BE2C (cell line): ENCODE data around the gene WDR11.

Experiments used
- DNase-seq: peaks from one replicate; pipeline ENCODE4 v3.0.0-alpha.2; 2020
- H3K27me3 ChIP-seq: fragments of 250-450 bp; sonication (Bioruptor Pico); 2 replicates; pipeline ENCODE4 v1.5.1; 2020; ENCODE audit warnings: mild to moderate bottlenecking
- H3K36me3 ChIP-seq: fragments of 250-450 bp; sonication (Bioruptor Pico); 2 replicates; pipeline ENCODE4 v1.5.1; 2020; ENCODE audit warnings: mild to moderate bottlenecking
- H3K4me1 ChIP-seq: fragments of 250-450 bp; sonication (Bioruptor Pico); 2 replicates; pipeline ENCODE4 v1.5.1; 2020
- H3K4me3 ChIP-seq: 2 replicates; pipeline ENCODE4 v1.5.1; 2011; ENCODE audit warnings: low read depth, low read length
- H3K9me3 ChIP-seq: fragments of 250-450 bp; sonication (Bioruptor Pico); 2 replicates; pipeline ENCODE4 v1.5.1; 2020
- CTCF ChIP-seq: IDR thresholded peaks from 2 replicates; pipeline ENCODE4 v1.5.1; 2012; ENCODE audit warnings: mild to moderate bottlenecking, low read depth, low read length

Gene WDR11

GRCh38 chr10:120841522-120842189 is 9.5 kb upstream of the WDR11 start:
- H3K4me3 ChIP-seq, result no peak overlapping the region
- no peaks in the 10 kb centered on the region for H3K9me3 ChIP-seq
- TF ChIP-seq CTCF, result no peak
- H3K27me3 ChIP-seq, result no peaks in the 10 kb centered on the region
- no peak for DNase-seq
- H3K4me1 ChIP-seq, result no peaks in the 10 kb centered on the region
- H3K36me3 ChIP-seq, result no peaks in the 10 kb centered on the region

- no peaks in the 10 kb centered on the region for H3K4me1 ChIP-seq
- no peaks in the 10 kb centered on the region for H3K36me3 ChIP-seq
- H3K9me3 ChIP-seq, result no peaks in the 10 kb centered on the region
- H3K4me3 ChIP-seq, result no peak overlapping the region
- no peak for TF ChIP-seq CTCF
- no peaks in the 10 kb centered on the region for H3K27me3 ChIP-seq
- no peak for DNase-seq
Observed at GRCh38 chr10:120854388-120854787, 3.2 kb downstream of the WDR11 start.

GRCh38 chr10:120861178-120861855 is 10.2 kb downstream of the WDR11 start:
- H3K27me3 ChIP-seq, result no peaks in the 10 kb centered on the region
- no peak for TF ChIP-seq CTCF
- H3K9me3 ChIP-seq, result no peaks in the 10 kb centered on the region
- H3K36me3 ChIP-seq, result peaks cover 18% of the 10 kb centered on the region
- DNase-seq, result no peak
- no peak overlapping the region for H3K4me3 ChIP-seq
- H3K4me1 ChIP-seq, result no peaks in the 10 kb centered on the region

GRCh38 chr10:120873741-120874140 is 22.6 kb downstream of the WDR11 start:
- peaks cover 10% of the 10 kb centered on the region for H3K36me3 ChIP-seq
- TF ChIP-seq CTCF, result no peak
- no peak for DNase-seq
- no peaks in the 10 kb centered on the region for H3K4me1 ChIP-seq
- H3K4me3 ChIP-seq, result no peak overlapping the region
- H3K27me3 ChIP-seq, result no peaks in the 10 kb centered on the region
- H3K9me3 ChIP-seq, result no peaks in the 10 kb centered on the region

- H3K4me1 ChIP-seq, result no peaks in the 10 kb centered on the region
Observed at GRCh38 chr10:120883071-120883470, 31.9 kb downstream of the WDR11 start.

More at GRCh38 chr10:120883071-120883470, 31.9 kb downstream of the WDR11 start:
- H3K9me3 ChIP-seq, result no peaks in the 10 kb centered on the region
- peaks cover 9% of the 10 kb centered on the region; the same call in 1 of the 2 replicates for H3K36me3 ChIP-seq
- DNase-seq, result no peak
- TF ChIP-seq CTCF, result no peak
- H3K27me3 ChIP-seq, result no peaks in the 10 kb centered on the region
- no peak overlapping the region for H3K4me3 ChIP-seq
